Left lung (tissue), 10 donors: ENCODE measurements around the gene CDHR3. TPM values are rescaled to one million over a fixed set of nuclear protein-coding genes. Genes with fewer than 3 reads are reported as not detected.
A peak's percentile ranks its signal among the peaks of the same experiment; 100 is the strongest.
"Not testable (repeated sequence)": the region's sequence is repeated elsewhere in the genome, so short reads cannot be mapped to it uniquely, and the experiment has no call there.

Experiments
- ATAC-seq: fragments of 200-7000 bp; cut with Tn5 transposase; one replicate; pipeline ENCODE4 v1.9.1; 2020; ENCODE audit warnings: moderate library complexity
- DNase-seq, 4 donors: peaks; one replicate each; pipeline ENCODE4 v3.0.0-alpha.2; 2013 to 2020
- H3K27ac ChIP-seq, 2 donors: fragments of 200-600 bp; sonication (generic) in 1 of 2; one replicate each; pipeline versions ENCODE4 v1.5.0 to v1.8.0; 2020 to 2021
- H3K27me3 ChIP-seq, 2 donors: fragments of 200-600 bp; sonication (generic) in 1 of 2; one replicate each; pipeline versions ENCODE4 v1.5.0 to v1.8.0; 2020 to 2021
- H3K36me3 ChIP-seq, 2 donors: fragments of 200-600 bp; sonication (generic) in 1 of 2; one replicate each; pipeline versions ENCODE4 v1.5.0 to v1.8.0; 2020 to 2021
- H3K4me1 ChIP-seq, 2 donors: fragments of 200-600 bp; one replicate each; pipeline ENCODE4 v1.8.0; 2021
- H3K4me3 ChIP-seq, 2 donors: fragments of 200-600 bp; sonication (generic) in 1 of 2; one replicate each; pipeline versions ENCODE4 v1.5.0 to v1.8.0; 2020 to 2021; ENCODE audit warnings: mild to moderate bottlenecking in 1 of 2
- H3K9me3 ChIP-seq, 2 donors: fragments of 200-600 bp; sonication (generic) in 1 of 2; one replicate each; pipeline versions ENCODE4 v1.5.0 to v1.8.0; 2020 to 2021
- CTCF ChIP-seq, 2 donors: fragments of 200-600 bp; sonication (generic) in 1 of 2; IDR thresholded peaks; one replicate each; pipeline versions ENCODE4 v1.5.0 to v1.8.0; 2021; ENCODE audit warnings: antibody characterized with exemption in 2 of 2
- intact Hi-C, 2 donors: fragments of 100-400 bp; cut with DNase I; formaldehyde crosslinking; loops; one replicate each; pipeline versions ENCODE4 v1.11.2 to v1.14.2; 2022
- polyA plus RNA-seq, 6 donors: library from polyadenylated mRNA; unstranded; fragments of 120-200 nt; gene quantifications; one replicate each; pipeline ENCODE4 v1.2.1, GENCODE V29; 2013; ENCODE audit not compliant: insufficient read length in 6 of 6
- total RNA-seq, 2 donors: library from RNA; stranded (reverse); fragmentation: NEBNext Ultra II Directional; extraction: Animal tissue kit (Norgen Biotek cat#: 25700); gene quantifications; one replicate each; pipeline ENCODE4 v1.2.1, GENCODE V29; 2021
- donor health status: DM: no; HTN: yes; CAD: no.
- donor health status: DM: no; HTN: no; CAD: no.

Gene CDHR3
- total and polyA plus RNA-seq, 8 donors, result 2.8 to 44.0 (median 24.8) TPM

GRCh38 chr7:106001886-106002285, 38.8 kb downstream of the CDHR3 start:
- no peaks in the 10 kb centered on the region for H3K36me3 ChIP-seq
- no peaks in the 10 kb centered on the region for H3K27me3 ChIP-seq
- no peak for DNase-seq
- peaks cover 0 to 8% of the 10 kb centered on the region in 2 donors for H3K4me1 ChIP-seq
- intact Hi-C loops, result no loop called here
- TF ChIP-seq CTCF (IDR thresholded peaks at IDR 0.05), result no peak
- no peak for ATAC-seq
- no peak overlapping the region for H3K4me3 ChIP-seq
- peaks cover 0 to 3% of the 10 kb centered on the region in 2 donors for H3K9me3 ChIP-seq
- H3K27ac ChIP-seq, result no peak overlapping the region

- H3K27ac ChIP-seq, result no peak overlapping the region
- H3K4me3 ChIP-seq, result no peak overlapping the region
- no peaks in the 10 kb centered on the region for H3K27me3 ChIP-seq
- H3K9me3 ChIP-seq, result peaks cover 0 to 4% of the 10 kb centered on the region in 2 donors
- no peaks in the 10 kb centered on the region for H3K4me1 ChIP-seq
- H3K36me3 ChIP-seq, result no peaks in the 10 kb centered on the region
- ATAC-seq (no peak), DNase-seq (no peak)
- no peak for TF ChIP-seq CTCF (IDR thresholded peaks at IDR 0.05)
- intact Hi-C loops, result no loop called here
Measured at GRCh38 chr7:106003525-106004064, 40.5 kb downstream of the CDHR3 start.

GRCh38 chr7:106006906-106007305, 43.8 kb downstream of the CDHR3 start:
- Histone ChIP-seq H3K9me3 (peaks cover 0 to 4% of the 10 kb centered on the region in 2 donors), H3K27me3 (no peaks in the 10 kb centered on the region), H3K4me3 (no peak overlapping the region), H3K4me1 (peaks cover 5 to 6% of the 10 kb centered on the region in 2 donors), H3K36me3 (no peaks in the 10 kb centered on the region), H3K27ac (no peak overlapping the region)
- ATAC-seq (no peak), DNase-seq (no peak)
- intact Hi-C loops, result no loop called here
- TF ChIP-seq CTCF (IDR thresholded peaks at IDR 0.05), result no peak

GRCh38 chr7:106007796-106008195, 44.7 kb downstream of the CDHR3 start:
- intact Hi-C loops, H3K27me3 ChIP-seq, H3K9me3 ChIP-seq, H3K27ac ChIP-seq, H3K36me3 ChIP-seq, DNase-seq, H3K4me1 ChIP-seq, ATAC-seq, H3K4me3 ChIP-seq: not testable (repeated sequence)

- peak overlapping the region in 1 of 2 donors; percentile 22 for H3K27ac ChIP-seq
- TF ChIP-seq CTCF (IDR thresholded peaks at IDR 0.05), result peak; percentile 97
Measured at GRCh38 chr7:106009503-106010226, 46.6 kb downstream of the CDHR3 start.

More at GRCh38 chr7:106009503-106010226, 46.6 kb downstream of the CDHR3 start:
- H3K4me1 ChIP-seq, result peaks cover 5 to 6% of the 10 kb centered on the region in 2 donors
- no peaks in the 10 kb centered on the region for H3K36me3 ChIP-seq
- ATAC-seq (peak; percentile 100), DNase-seq (peak; percentile 88 to 95 (median 91))
- no peak overlapping the region for H3K4me3 ChIP-seq
- H3K9me3 ChIP-seq, result peaks cover 0 to 4% of the 10 kb centered on the region in 2 donors
- intact Hi-C loops, result no loop called here
- H3K27me3 ChIP-seq, result no peaks in the 10 kb centered on the region
